ENCODE results near the gene PARK7. TPM values are rescaled to one million over a fixed set of nuclear protein-coding genes. Genes with fewer than 3 reads are reported as not detected.

PARK7 gene
- polyA plus RNA-seq, 10 donors: 261 to 344 (median 315) TPM

DNA sequence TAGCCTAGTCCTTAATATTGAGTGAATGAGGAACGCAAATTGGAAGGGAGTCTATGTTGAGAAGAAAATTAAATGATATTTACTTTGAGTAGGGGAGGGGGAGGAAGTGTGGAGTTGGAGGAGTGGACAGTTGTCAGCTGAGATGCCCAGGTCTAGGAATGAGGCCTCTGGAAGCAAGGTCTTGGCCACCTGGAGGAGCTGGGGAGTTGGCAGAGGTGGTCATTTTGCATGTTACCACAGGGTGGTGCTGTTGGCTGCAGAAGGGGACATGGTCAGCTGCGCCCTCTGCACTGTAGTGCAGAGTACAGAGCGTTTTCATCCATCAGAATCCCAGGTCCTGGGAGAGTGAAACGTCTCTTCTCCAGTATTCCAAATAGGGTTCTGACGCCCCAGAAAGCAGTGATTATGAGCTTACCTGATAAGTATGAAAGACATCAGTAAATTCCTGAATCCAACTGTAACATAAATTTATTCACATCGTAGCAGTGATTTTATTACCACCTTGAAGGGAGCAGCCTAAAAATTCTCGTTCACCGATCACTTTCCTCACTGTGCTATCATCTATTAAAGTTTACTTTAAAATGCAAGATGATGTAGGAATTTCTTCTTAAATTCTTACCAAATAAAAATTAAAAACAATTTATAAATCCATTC, 13.8 kb downstream of the PARK7 start:
- DNase-seq: peak in 2 of 3 donors; percentile 42 to 52

DNA sequence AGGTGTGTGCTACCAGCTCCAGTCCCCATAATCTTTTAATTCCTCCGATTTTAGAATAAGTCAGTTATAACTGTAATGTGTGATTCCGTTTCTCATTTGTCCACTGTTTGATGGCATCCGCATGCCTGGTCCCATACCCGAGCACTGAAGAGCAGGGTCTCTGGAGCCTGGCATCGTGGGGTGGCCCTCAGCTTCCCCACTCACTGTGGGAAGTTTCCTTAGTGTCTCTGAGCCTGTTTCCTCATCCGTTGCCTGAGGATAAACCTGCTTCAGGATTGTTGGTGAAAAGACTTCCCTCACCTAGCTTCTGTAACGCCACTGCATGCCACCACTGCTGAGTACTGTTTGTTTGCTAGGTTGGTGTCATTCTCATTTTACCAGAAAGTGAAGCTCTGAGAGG, 19.5 kb downstream of the PARK7 start:
- DNase-seq: no peak

DNA sequence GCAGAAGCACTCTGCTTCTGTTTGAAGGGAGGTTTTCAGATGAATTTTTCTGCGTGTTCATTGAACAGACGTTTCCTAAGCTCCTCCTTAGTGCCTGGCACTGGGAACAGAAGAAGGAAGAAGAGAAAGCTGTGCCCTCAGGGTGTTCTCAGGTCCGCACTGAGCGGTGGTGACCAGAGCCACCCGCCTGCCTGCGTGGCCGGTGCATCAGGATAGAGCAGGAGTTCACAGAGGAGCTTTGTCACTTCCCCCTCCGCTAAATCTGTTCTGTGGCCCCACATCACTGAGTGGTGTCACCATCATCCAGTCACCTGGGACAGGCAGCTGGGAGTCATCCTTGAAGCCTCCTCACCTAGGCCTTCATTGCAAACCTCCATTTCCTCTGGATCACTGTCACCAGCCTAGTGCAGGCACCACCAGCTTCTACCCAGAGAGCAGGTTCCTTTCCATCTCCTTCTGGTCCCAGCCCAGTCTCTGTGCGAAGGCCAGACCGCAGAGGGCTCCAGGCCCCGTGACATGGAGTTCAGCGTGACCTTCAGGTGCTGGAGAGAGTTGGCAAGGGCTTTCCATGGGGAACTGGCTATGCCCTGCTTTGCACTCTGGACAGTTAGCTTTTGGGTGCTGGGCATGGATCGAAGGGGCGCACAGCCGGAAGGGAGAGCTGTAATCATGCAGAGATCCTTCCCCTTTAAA, 21.7 kb downstream of the PARK7 start:
- no peak for DNase-seq

DNA sequence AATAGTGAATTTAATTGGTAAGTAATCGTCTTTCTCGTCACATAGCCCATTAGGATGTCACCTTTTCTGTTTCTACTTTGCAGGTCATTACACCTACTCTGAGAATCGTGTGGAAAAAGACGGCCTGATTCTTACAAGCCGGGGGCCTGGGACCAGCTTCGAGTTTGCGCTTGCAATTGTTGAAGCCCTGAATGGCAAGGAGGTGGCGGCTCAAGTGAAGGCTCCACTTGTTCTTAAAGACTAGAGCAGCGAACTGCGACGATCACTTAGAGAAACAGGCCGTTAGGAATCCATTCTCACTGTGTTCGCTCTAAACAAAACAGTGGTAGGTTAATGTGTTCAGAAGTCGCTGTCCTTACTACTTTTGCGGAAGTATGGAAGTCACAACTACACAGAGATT, 23.3 kb downstream of the PARK7 start:
- no peak for DNase-seq

DNA sequence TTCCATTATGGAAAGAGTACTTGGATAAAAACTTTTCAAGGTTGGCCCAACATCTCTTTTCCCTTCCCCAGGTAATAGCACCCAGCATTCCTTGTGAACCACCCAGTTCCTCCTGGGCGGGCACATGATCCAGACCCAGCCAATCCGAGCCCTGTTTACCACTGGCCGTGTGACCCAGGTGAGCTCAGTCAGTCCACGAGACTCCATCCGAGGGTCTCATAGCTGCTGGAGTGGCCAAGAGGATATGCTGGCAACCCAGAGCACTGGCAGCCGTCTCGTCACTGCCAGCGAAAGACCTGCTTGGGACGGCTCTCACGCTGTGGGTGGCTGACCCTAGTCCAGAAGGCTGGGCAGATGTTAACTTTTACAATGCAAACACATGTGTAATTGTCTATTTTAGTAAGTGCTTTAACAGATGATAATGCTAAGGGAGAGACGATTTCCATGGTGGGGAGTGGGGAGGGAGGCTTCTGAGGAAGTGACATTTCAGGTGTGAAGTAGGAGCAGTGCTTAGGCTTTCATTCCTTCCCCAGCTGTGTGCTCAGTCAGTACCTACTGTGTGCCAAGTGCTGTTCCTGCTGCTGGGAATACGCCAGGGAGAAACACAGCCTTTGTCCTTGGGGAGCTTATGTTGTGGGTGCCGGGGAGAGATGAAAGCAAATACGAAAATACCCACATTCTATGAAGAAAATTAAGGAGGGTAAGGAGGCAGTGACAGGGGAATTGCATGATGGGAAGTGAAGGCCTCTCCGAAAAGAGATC, 24.5 kb downstream of the PARK7 start:
- DNase-seq: no peak

DNA sequence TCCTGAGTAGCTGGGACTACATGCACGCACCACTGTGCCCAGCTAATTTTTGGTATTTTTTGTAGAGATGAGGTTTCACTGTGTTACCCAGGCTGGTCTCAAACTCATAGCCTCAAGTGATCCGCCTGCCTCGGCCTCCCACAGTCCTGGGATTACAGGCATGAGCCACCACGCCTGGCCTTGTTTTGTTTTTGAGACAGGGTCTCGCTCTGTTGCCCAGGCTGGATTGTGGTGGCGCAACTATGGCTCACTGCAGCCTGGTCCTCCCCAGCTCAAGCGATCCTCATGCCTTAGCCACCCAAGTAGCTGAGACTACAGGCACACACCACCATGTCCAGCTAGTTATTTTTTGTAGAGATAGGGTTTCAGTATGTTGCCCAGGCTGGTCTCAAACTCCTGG, 26.0 kb downstream of the PARK7 start:
- no peak for DNase-seq

DNA sequence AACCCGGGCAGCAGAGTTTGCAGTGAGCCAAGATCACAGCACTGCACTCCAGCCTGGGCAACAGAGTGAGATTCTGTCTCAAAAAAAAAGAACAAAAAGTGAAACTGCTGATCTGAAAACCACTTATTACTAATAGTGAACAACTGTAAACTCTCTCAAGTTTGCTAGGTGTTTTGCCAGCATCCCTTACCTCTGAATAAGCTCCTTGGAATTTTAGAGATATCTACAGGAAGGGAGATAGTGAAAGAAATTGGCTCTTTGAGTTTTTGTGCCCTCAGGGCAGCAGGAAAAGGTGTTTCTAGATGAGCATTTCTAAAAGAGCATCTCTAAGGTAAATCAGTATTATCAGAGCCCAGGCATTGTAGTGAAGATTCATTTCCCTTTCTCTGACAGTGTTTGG, 27.1 kb downstream of the PARK7 start:
- no peak for DNase-seq

DNA sequence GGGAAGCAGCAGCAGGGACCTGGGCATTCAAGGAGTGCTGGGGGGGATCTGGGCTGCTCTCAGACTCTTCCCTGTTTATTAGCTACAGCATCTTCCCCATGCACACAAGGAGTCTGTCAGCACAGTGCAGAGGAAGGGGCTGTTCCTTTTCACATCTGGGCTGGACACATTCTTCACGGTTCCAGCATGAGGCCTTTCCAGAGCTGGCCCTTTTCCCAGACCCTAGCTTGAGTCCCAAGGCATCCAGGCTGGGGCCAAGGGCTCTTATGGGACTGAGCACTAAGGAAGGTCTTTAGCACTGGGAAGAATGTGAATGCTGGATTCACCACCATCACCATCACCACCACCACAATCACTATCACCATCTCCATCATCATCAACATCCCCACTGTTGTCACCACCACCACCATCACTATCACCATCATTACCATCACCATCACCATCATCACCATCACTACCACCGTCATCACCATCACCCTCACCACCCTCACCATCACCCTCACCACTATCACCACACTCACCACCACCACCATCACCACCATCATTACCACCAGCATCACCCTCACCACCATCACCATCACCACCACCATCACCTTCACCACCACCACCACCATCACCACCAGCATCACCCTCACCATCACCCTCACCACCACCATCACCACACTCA, 28.4 kb downstream of the PARK7 start:
- no peak for DNase-seq

DNA sequence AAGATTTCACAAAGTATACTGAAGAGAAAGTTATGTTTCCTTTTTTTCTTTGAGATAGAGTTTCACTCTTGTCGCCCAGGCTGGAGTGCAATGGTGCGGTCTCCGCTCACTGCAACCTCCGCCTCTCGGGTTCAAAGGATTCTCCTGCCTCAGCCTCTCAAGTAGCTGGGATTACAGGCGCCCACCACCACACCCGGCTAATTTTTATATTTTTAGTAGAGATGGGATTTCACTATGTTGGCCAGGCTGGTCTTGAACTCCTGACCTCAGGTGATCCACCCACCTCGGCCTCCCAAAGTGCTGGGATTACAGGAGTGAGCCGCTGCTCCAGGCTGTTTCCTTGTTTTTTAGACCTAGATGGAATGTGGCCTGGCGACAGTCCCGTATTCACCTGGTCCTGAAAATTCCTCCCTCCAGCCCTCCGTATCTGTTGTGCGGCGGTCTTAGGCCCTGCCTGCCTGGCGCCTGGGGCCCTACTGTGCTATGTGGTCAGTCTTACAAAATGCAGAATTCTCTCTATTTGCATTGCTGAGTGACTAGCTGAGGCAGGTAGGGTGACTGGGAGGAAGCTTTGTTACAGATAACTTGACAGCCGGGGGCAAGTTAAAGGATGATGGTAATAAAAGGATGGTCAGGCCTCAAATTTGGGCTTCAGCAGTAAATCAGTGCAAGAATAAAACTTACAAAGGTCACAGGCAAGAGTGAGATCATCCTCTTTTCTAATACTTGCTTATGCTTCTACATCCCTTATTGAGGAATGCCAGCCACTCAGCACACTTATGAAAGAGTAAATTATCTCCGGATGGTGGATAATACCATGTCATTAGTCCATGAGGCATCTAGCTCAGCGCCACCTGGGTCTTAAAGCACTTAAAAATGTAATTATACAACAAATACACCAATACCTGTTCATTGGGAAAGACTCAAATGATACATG, 30.3 kb downstream of the PARK7 start:
- no peak for DNase-seq

DNA sequence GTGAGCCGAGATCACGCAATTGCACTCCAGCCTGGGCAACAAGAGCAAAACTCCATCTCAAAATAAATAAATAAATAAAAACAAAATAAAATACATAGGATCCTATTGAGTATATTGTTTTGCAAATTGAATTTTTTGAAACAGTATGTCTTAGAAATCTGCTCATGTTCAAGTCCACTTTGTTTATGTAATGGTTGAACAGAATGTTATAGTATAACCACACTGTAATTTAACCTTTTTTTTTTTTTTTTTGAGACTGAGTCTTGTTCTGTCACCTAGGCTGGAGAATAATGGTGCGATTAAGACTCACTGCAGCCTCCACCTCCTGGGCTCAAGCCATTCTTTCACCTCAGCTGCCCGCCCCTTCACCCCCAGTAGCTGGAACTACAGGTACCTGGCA, 31.4 kb downstream of the PARK7 start:
- DNase-seq: no peak

DNA sequence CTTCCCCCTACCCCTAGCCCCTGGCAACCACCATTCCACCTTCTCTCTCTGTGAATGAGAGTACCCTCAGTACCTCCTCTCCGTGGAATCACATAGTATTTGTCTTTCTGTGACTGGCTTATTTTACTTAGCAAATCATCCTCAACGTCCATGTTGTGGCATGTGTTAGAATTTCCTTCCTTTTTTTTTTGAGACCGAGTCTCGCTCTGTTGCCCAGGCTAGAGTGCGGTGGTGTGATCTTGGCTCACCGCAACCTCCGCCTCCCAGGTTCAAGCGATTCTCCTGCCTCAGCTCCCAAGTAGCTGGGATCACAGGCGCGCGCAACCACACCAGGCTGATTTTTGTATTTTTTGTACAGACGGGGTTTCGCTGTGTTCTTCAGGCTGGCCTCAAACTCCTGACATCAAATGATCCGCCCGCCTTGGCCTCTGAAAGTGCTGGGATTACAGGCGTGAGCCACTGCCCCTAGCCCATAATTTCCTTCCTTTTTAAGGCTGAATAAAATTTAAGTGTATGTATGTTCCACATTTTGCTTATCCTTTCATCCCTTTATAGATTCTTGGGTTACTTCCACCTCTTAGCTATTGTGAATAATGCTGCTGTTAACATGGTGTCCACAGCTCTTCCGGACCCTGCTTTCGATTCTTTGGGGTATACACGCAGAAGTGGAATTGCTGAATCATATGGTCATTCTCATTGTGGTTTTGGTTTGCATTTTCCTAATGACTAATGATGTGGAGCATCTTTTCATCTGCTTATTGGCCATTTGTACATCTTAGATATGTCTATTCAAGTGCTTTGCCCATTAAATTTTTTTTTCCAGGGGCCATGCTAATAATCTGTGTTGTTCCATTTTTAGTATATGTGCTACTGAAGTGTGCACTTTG, 32.3 kb downstream of the PARK7 start:
- peak in 1 of 3 donors; percentile 59 for DNase-seq

DNA sequence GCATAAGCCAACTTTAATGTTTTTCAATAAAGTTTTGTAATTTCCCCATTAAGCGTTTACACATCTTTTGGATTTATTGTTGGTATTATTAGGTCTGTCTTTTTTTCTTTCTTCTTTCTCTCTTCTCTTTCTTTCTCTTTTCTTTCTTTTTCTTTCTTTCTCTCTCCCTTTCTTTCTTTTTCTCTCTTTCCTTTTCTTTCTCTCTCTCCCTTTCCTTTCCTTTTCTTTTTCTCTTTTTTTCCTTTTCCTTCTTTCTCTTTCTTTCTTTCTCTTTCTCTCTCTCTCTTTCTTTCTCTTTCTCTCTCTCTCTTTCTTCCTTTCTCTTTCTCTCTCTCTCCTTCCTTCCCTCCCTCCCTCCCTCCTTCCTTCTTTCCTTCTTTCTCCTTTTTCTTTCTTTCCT, 33.3 kb downstream of the PARK7 start:
- DNase-seq: no peak

DNA sequence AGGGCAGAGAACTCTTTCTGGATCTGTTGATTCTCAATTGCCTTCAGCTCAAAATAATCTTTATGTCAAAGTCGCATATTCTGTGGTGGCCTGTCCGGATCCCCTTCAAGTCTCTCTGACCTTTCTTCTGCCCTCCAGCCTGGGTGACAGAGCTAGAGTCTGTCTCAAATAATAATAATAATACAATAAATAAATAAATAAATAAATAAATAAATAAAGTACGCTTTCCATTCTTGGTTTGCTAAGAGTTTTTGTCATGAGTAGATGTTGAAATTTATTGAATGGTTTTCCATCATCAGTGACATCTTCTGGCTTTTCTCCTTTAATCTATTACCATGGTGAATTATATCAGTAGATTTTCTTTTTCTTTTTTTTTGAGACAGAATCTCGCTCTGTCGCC, 33.9 kb downstream of the PARK7 start:
- DNase-seq: no peak

DNA sequence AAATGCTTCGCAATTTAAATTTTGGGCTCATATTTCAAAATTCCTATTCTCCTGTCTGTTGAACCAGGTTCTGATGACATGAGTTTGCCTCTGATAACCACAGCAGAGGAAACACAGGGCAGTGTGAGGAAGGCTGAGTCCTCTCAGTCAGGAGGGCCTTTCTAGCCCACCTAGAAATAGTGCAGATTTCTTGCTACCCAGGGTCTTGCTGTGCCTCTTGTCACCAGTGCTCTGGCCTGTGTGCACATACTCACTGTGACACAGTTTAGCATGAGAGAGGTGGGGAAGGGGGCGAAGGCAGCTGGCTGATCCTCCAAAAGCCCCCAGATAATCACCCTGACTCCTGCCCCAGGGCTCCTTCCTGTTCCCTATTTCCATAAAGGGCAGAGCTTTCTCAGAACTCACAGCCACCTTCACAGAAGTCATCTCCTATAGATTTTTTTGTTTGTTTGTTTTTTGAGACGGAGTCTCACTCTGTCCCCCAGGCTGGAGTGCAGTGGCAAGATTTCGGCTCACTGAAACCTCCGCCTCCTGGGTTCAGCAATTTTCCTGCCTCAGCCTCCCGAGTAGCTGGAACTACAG, 40.9 kb downstream of the PARK7 start:
- no peak for DNase-seq

DNA sequence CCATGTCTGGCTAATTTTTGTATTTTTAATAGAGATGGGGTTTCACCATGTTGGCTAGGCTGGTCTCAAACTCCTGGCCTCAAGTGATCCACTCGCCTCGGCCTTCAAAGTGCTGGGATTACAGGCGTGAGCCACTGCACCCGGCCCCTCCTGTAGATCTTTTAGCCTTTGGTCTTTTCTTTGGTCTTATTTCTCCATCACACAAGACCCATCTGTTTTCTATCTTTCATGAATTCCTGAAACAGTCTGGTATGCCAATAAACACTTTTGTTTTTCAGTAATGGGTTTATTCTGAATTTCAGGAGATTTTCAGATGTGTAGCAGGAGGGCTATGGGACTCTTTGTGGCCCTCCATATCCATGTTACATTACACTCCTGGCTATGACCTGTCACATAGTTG, 41.4 kb downstream of the PARK7 start:
- DNase-seq: no peak

DNA sequence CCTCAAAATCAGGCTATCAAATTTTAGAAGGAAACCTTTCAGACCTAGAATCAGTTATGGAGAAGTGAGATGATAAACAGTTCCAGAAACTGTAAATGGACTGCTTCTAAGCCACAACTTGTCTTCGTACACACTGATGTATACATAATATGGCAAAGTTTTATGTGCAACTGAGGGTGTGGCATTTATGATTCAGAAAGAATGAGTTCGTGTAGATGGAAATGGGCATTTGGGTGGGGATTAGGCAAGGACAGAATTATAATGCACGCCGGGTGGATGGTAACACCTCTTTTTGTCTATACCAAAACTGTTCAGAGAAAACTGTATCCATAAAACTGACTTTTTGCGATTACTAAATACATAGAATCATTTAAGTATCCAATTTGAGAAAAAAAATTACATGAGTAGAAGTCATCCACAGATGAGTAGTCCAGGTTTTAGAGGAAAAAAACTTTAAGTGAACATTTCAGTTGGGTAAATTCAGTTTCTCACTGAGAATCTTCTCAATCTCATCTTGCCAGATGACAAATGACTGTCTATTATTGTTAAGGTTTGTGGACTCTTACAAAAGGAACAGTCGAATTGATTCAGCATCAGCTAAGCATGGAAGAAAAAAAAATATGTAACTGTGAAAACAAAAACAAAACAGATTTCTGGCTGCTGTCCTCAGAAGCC, 42.1 kb downstream of the PARK7 start:
- DNase-seq: no peak

DNA sequence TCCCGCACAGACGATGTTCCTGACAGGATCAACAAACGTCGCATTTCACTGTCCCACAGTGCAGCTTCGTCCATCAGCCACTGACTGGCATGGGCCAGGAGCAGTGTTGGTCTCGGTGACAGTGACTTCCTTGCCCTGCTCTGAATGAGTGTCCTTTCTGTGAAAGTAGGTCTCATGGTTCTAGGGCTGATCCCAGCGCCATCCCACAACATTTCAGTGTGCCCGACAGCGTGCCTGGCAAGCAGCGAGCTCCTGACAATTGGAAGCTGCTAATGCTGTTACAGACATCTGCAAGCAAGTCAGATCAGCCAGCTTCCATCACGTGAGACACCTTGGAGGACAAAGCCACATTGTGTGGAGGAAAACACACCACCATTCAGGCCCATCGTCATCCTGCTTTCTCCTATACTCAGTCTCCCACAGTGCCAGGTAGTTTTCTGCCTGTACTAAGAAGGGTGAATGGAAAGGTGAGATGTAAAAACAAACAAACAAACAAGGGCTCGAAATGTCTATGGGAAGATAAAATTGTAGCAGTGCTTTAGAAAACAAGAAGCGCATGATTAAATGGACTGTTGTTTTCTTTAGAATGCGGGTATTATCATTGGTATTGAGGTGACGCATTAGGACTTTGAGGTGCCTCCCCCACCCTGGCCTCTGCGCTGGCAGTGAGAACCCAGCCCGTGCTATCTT, 42.7 kb downstream of the PARK7 start:
- DNase-seq: no peak

DNA sequence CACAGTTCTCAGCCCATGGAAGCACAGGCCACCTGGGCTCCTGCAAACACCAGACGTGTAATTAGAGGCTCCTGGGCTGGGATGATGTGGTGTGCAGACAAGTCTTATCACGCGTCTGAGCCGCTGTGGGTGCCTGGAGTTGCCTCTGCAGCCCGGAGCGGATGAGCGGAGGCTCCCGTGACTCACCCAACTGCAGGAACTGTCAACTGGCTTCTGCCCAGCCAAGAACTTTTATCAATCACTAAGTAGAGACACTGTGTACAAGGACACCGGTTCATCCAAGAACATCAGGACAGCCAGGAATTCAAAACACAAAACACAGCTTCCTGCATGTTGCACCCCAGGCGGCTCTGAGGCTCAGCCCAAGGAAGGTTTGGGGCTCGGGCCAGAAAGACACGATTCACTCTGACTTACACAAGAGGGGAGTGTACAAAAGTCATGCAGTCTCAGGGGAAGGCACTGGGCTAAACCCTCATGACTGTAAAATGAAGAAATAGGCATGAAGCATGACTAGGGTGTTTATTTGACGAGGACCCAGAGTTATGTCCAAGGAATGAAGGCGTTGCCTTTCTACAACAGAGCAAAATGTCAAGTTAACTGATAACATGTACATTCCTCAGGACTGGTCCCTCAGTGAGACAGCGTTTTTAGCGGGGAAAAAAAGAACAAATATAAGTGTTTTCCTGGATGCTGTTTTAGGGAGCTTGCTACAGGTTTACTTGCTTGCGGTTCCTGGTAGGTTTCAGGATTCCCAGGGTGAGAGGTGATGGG, 43.5 kb downstream of the PARK7 start:
- peak; percentile 62 to 90 (median 81) for DNase-seq

All from muscle of back (tissue), 11 donors.